CD4-positive, alpha-beta T cell treated with Interleukin-2 at 100 ng/mL for 4 hours (primary cell): ENCODE results near the gene CCNL2.
"Not testable (repeated sequence)": the region's sequence is repeated elsewhere in the genome, so short reads cannot be mapped to it uniquely, and the experiment has no call there.

Experiments used
- DNase-seq: peaks from one replicate; pipeline ENCODE4 v3.0.0-alpha.2; 2020; ENCODE audit warnings: low spot score

Gene CCNL2

DNA sequence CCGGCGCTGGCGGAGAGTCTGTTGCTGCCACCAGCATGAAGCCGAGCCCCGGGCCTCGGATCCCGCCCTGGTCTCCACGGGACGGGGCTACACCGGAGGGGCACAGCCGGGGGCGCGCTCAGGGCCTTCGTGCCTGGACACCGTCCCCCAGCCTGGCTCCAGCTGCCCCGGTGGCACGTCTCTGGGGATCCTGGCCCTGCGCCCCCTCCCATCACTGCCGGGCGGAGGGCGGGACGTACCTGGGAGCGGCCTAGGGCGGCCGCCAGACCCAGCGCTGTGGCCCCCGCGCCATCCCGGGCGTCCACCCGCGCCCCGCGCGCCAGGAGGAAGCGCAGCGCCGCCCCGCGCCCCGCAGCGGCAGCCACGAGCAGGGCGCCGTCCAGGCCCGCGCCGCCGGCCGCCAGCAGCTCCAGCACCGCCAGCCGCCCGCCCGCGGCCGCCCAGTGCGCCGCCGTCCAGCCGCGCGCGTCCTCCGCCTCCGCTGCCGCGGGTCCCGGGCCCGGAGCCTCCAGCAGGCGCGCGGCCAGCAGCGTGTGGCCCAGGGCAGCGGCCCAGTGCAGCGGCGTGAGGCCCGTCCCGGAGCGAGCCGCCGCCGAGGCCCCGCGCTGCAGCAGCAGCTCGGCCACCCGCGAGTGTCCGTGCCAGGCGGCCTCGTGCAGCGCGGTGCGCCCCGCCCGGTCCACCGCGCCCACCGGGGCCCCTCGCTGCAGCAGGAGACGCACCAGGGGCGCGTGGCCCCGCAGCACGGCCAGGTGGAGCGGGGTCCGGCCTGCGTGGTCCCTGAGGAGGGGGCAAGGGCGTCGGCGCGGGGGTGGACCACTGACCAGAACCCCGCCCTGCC is 20.9 kb upstream of the CCNL2 start:
- DNase-seq: no peak

DNA sequence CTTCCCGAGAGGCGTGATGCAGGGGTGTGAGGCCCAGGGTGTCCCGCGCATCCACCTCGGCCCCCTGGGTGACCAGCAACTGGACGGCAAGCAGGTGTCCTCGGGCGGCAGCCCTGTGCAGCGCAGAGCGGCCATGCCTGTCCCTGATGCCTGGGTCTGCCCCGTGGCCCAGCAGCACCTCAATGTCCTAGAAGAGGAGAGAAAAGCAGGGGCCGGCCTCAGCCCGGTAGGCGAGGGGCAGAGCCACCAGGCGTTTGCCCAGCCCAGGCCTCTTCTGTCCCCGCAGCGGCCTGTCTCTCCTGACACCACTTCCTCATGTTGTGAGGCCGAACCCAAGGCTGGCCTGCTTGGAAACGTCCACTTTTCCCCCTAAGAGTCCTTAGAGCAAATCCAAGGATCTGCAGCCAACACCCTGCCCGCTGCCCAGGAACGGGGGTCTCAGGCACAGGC is 20.3 kb upstream of the CCNL2 start:
- DNase-seq: no peak

DNA sequence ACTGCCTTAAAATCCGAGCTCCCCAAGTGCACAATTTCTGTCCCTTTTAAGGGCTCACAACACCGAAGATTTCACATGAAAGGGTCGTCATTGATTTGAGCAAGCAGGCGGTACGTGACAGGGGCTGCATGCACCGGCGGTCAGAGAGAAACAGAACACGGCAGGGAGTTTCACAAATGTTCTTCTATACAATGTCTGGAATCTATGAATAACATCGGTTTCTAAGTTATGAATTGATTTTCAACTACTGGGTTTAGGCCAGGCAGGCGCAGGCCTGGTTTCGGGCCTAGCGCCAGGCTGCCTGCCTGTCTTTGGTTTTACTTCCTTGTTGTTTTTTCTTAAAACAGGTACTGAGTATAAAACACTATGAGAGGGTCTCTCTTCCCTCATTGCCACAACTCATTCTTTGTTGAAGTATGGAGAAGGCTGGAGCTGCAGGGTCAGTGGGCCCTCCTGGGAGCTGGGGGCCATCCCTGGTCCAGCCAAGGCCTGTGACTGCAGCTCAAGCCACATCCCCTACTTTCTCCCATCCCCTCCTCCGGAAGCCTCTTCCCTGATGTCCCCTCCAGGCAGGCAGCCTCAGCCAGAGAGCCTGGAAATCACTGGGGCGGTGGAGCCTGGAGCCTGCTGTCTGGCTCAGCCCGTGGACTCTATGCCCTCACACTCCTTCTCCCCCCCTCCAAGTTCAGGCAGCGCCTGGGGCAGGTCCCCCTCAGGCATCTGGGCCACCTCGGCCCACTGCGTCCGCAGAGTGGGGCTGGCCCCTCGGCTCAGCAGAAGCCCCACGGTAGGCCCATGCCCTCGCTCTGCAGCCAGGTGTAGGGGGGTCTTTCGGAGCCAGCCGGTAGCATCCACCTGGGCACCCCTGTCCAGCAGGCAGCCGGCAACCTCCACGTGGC is 19.6 kb upstream of the CCNL2 start:
- no peak for DNase-seq

DNA sequence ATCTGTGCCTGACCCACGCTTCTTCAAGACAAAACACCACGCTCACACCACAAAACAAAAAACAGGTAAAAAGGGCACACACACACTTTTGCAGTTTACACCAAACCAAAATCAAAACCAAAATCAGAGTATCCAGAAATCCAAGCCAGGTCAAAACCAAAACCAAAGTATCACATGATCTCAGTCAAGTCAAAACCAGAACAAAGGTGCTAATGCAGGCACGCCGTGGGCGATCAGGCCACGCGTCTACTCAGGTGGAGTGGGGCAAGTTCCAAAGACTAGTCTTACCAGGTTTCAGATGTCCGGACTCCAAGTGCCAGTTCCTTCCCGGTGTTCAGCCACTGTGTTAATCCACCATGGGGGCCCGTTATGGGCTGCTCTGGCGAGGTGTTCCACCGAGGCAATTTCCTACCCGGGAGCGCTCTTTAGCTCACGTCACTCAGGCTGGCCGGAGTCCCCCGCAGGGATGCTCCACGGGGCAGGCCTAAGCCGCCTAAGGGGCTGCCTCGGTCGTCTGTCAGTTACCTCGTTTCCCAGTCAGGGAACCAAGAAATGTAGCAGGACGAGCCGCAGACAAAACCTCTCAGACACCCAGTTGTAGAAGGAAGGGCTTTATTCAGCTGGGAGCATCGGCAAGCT is 18.8 kb upstream of the CCNL2 start:
- DNase-seq: not testable (repeated sequence)

DNA sequence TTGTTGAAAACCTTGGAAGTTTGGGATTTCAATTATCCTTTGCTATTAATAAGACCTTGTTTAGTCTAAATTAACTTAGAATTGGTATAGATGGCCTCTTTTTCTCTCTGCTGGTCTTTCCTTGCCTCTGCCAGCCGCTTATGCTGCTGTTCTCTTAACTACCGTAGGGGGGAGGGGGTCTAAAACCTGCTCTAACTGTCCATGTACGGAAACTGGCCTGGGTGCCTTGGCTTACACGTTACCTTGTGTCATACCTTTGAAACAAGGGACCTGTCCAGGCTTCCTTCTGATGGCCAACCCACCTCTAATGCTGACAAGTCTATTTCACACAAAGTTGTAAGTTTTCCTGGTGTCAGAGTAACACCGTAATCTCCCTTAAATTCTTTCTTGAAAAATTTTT is 18.3 kb upstream of the CCNL2 start:
- not testable (repeated sequence) for DNase-seq

DNA sequence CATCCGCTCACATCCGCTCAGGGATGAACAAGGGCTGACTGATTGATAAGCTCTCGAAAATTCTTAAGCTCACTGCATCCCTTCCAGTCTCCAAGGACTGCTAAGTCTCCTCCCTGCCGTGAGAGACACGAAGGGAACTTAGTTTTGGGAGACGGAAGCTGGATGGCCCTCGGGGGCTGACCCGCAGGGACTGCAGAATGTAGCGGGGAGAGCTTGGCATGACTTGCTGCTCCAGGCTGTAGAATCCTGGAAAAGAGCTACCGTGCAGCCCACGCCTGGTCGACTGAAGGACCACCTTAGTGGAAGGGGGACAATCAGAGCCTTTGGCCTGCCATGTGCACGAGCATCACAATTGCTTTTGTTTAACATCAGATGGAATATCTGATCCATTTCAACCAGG is 16.6 kb upstream of the CCNL2 start:
- no peak for DNase-seq

DNA sequence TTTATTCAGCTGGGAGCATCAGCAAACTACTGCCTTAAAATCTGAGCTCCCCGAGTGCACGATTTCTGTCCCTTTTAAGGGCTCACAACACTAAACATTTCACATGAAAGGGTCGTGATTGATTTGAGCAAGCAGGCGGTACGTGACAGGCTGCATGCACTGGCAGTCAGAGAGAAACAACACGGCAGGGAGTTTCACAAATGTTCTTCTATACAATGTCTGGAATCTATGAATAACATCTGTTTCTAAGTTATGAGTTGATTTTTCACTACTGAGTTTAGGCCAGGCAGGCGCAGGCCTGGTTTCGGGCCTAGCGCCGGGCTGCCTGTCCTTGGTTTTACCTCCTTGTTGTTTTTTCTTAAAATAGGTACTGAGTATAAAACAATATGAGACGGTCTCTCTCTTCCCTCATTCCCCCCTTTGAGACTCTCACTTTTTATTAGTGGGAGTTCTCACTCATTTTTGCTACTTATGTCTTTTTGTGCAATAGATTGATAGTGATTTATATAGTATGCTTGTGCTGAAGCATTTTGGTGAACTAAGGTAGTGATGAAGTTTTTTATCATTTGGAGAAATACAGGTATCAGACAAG is 13.3 kb upstream of the CCNL2 start:
- DNase-seq: not testable (repeated sequence)

DNA sequence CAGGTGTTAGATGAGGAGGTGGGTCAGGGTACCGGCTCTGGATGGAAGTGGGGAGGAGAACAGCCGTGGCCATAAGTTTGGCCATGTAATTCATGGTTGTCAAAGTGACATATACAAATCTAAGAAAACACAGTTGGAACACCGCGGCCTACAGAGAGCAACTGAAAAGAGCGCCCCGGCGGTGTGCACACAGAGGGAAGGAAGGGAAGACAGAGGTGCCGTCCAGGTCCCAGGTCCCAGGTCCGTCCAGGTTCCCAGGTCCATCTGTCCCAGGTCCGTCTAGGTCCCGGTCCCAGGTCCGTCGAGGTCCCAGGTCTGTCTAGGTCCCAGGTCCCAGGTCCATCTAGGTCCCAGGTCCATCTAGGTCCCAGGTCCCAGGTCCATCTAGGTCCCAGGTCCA is 12.5 kb upstream of the CCNL2 start:
- DNase-seq: no peak

DNA sequence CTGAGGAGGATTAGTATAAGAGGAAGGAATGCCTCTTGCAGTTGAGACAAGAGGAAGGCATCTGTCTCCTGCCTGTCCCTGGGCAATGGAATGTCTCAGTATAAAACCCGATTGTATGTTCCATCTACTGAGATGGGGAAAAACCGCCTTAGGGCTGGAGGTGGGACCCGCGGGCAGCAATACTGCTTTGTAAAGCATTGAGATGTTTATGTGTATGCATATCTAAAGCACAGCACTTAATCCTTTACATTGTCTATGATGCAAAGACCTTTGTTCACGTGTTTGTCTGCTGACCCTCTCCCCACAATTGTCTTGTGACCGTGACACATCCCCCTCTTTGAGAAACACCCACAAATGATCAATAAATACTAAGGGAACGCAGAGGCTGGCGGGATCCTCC is 11.1 kb upstream of the CCNL2 start:
- not testable (repeated sequence) for DNase-seq

DNA sequence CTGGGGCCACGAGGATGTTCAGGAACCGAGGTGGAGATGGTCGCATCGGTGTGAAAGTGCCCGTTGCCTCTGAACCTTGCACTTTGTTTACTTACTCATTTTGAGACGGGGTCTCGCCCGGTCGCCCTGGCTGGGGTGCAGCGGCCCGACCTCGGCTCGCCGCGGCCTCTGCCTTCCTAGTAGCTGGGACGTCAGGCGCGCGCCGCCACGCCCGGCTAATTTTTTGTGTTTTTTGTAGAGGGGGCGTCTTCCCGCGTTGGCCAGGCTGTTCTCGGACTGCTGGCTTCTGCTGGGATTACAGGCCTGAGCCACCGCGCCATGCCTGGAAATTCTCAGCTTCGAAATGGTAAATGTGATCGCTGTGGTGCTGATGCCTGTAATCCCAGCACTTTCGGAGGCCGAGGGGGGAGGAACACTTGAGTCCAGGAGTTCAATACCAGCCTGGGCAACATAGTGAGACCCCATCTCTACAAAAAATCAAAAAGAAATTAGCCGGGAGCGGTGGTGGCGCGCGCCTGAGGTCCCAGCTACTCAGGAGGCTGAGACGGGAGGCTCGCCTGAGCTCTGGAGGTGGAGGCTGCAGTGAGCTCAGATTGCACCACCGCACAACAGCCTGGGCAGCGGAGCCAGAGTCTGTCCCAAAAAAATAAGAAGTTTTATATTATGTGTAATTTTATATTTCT is 8.6 kb upstream of the CCNL2 start:
- no peak for DNase-seq

DNA sequence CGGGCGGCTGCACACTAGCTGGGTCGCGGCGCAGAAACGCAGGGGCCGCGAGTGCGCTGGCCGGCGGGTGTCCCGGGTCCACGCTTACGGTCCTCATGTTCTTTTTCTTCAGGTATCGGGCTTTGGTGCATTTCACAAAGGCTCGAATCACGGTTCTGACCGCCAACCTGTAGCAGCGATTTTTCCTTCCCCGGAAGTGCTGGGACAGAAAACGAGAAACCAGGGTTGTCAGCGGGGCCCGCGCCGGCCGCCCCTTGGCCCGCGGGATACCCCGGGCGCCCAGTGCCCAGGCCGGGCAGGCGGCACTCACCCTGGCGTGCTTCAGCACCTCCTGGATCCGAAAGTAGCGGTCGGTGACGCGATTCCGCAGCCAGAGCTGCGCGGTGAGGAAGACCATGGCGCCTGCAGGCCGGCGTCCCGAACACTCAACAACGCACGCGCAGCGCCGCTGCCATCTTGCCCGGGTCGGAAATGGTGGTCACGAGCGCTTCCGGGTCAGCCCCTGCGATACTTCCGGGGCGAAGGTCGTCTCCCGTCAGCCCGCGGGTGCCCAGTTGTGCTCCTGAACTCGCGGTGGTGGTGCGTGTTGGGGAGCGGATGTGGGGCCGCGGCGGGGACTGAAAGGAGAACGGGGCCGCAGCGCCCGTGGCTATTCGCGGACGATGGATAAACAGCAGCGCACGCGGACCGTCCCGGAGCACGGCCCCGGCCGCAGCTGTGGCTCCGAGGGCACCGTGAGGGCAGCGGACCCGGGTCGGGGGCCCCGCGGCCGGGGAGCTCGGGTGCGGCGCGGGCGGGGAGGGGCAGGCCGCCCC is 7.9 kb upstream of the CCNL2 start, which contains the start of gene MRPL20:
TSS of gene MRPL20 (minus strand) at position 473 of the 815 bp plus-strand sequence. CDS start at position 397, 76 bp downstream.
- DNase-seq: peak; percentile 95

DNA sequence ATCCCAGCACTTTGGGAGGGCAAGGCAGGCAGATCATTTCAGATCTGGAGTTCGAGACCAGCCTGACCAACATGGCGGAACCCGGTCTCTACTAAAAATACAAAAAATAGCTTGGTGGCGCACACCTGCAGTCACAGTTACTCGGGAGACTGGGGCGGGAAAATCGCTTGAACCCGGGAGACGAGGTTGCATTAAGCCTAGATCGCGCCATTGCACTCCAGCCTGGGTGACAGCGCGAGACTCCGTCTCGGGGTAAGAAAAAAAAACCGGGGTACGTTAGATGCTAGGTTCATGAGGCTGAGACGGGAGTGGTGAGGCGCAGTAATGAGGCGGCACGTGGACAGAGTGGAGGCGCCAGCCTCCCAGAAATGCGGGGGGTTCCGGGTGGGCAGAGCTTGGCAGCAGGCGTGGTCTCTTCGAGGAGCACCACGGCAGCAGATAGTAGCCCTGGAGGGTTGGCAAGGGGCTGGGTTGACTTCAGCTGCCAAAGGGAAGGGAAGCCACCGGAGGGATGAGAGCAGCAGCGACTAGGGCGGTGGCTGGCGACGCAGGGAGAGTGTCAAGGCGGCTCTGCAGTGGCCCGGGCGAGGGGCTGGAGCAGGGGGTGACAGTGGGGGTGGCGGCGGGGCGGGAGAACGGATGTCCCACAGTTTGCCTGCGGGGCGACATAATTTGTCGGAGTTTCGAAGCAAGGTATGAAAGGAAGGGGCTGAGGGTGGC is 7.1 kb upstream of the CCNL2 start:
- DNase-seq: no peak

DNA sequence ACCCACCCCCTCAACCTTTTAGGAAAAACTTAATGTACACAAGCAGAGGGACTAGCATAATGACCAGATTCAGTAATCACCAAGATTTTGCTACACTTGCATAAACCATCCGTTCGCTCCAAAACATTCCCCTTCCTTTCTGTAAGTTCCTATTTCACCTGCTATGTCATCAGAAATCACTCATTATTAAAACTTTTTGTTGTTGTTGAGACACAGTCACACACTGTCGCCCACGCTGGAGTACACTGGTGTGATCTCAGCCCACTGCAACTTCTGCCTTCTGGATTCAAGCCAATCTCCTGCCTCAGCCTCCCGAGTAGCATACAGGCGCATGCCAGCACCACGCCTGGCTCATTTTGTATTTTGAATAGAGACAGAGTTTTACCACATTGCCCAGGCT is 4.5 kb upstream of the CCNL2 start:
- DNase-seq: no peak

DNA sequence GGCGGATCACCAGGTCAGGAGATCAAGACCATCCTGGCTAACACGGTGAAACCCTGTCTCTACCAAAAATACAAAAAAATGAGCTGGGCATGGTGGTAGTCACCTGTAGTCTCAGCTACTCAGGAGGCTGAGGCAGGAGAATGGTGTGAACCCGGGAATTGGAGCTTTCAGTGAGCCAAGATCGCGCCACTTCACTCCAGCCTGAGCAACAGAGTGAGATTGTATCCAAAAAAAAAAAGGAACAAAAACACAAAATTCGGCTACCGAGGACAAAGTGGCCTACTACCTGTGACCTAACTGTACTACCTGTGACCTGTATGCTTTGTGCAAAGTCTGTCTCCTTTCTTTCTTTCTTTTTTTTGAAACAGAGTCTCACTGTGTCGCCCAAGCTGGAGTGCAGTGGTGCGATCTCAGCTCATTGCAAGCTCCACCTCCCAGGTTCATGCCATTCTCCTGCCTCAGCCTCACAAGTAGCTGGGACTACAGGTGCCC is 3.8 kb upstream of the CCNL2 start:
- DNase-seq: not testable (repeated sequence)

DNA sequence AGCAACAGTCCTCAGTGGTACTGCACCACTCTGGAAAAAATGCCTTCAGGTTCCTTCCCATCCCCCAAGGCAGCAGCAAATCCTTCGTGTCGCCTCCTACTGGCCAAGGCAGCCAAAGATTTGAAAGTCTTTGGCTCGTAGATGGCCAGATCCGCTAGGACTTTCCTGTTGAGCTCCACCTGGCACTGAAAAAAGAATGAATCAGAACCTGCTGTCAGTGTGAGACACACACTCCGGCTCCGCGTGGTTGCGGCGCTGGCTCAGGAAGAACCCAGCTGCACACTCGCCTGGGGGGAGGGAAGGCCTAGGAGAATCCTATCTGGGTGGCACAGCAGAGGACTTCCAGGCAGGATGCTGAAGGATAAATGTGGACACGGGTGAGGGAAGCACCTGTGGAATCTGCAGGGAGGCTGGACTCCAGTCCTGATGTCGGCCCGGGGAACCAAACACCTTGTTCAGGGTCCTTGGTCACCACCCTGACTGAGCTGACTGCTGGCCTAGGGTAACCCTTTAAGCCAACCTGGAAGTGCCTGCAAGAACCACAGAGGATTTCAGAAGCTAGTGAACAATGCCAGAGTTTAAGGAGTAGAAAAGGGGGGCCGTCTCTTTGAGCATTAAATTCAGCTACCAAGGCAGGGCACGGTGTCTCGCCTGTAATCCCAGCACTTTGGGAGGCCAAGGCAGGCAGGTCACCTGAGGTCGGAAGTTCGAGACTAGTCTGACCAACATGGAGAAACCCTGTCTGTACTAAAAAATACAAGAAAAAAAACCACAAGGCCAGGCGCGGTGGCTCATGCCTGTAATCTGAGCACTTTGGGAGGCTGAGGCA is 3.2 kb upstream of the CCNL2 start:
- DNase-seq: peak; percentile 22

DNA sequence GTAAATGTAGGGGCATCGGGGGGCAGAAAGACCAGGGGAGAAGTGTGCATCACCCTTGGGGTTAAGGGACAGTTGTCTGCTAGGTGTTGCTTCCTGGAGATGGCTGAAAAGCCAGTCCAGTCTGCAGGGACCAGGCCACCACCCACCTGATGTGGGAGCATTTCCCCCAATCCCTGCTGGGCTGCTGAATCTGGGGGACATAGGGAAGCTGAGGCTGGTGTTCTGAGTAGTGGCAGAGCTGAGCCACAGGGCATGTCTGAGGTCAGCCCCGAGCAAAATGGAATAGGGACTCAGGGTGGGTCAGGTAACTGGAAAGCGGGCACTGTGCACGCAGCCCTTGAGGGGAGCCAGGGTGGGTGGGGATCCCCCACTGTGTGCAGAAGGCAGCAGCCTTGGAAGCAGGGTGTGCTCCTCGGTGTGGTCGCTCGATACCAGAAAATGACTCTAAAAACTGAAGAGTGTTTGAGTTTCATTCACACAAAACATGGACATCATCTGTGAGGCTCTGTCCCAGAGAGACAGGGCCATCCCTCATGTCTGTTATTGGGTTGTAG is 2.4 kb upstream of the CCNL2 start:
- no peak for DNase-seq

DNA sequence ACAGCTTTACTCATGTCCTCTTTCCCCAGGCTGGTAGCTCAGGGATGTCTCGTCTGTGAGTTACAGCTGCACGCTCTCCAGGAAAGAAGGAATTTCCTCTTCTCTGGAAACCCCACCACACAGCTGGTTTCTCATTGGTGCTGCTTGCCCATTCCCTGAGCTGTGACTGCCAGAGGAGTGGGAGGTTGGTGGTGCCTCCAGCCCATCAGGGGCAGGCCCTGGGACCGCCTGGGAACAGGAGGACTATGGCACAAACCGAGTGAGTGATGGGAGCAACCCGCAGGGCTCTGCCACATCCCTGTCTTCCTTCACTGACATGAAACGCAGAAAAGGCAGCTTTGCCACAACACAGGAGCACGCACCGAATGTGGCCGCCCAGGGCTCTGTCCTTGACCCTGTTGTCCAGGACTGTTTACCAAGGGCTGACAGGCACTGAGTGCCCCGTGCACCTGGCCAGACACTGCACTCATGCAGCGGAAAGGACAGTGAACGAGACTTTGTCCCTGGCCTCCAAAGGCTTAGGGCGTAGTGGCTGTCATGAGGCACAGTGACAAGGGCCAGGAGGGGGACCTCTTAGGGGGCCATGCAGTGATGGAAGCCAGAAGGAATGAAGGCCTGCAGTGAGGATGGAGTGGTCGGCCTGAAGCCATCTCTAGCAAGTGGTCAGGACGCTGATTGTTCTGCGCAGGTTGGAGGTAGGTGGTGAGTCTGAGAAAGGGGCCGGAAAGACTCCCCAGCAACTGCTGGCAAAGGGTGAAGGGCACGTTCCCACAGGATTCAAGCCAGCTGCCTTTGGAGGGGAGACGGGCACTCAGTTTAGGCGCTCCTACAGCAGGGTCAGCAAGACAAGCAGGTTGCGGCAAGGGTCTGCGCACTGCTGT is 1.7 kb upstream of the CCNL2 start:
- no peak for DNase-seq
